ENCODE measurements around the gene TPO.
"Not testable (repeated sequence)": the region's sequence is repeated elsewhere in the genome, so short reads cannot be mapped to it uniquely, and the experiment has no call there.

Gene TPO

GRCh38 chr2:1413156-1413710 lies at the start of gene TPO:
Gene TPO, plus strand, starts transcription at chr2:1413463. Its CDS starts 946 bp downstream, at chr2:1414409.
- no peaks in the 10 kb centered on the region for H3K36me3 Mint-ChIP-seq (ENCODE audit: insufficient read depth)
- no peak within 1 kb of the TSS for H3K4me3 Mint-ChIP-seq
- H3K27ac Mint-ChIP-seq (ENCODE audit: low read depth): no peak within 1 kb of the TSS
- ATAC-seq (replicated peaks; ENCODE audit: extremely low read depth, poor library complexity, severe bottlenecking) (no peak), DNase-seq (ENCODE audit: low spot score in 2 of 2) (no peak)
- no peaks in the 10 kb centered on the region for H3K27me3 Mint-ChIP-seq
- H3K4me1 Mint-ChIP-seq: no peaks in the 10 kb centered on the region
- H3K9me3 Mint-ChIP-seq: no peaks in the 10 kb centered on the region

- Mint-ChIP-seq H3K4me1 (no peaks in the 10 kb centered on the region), H3K27me3 (no peaks in the 10 kb centered on the region), H3K27ac (ENCODE audit: low read depth) (no peak overlapping the region), H3K36me3 (ENCODE audit: insufficient read depth) (no peaks in the 10 kb centered on the region), H3K4me3 (no peak overlapping the region), H3K9me3 (peaks cover 6% of the 10 kb centered on the region)
- ATAC-seq (replicated peaks; ENCODE audit: extremely low read depth, poor library complexity, severe bottlenecking): no peak
- DNase-seq (ENCODE audit: low spot score in 2 of 2): no peak
Measured at GRCh38 chr2:1366546-1367134, 46.6 kb upstream of the TPO start.

- no peak for ATAC-seq (replicated peaks; ENCODE audit: extremely low read depth, poor library complexity, severe bottlenecking)
- Mint-ChIP-seq H3K4me1 (no peaks in the 10 kb centered on the region), H3K27ac (ENCODE audit: low read depth) (no peak overlapping the region), H3K4me3 (no peak overlapping the region), H3K9me3 (peaks cover 6% of the 10 kb centered on the region), H3K36me3 (ENCODE audit: insufficient read depth) (no peaks in the 10 kb centered on the region), H3K27me3 (no peaks in the 10 kb centered on the region)
- no peak for DNase-seq (ENCODE audit: low spot score in 2 of 2)
Measured at GRCh38 chr2:1367601-1368000, 45.7 kb upstream of the TPO start.

GRCh38 chr2:1369905-1370304 lies 43.4 kb upstream of the TPO start:
- no peak overlapping the region for H3K27ac Mint-ChIP-seq (ENCODE audit: low read depth)
- H3K9me3 Mint-ChIP-seq: no peaks in the 10 kb centered on the region
- DNase-seq (ENCODE audit: low spot score in 2 of 2) (no peak), ATAC-seq (replicated peaks; ENCODE audit: extremely low read depth, poor library complexity, severe bottlenecking) (no peak)
- H3K36me3 Mint-ChIP-seq (ENCODE audit: insufficient read depth): no peaks in the 10 kb centered on the region
- no peaks in the 10 kb centered on the region for H3K4me1 Mint-ChIP-seq
- H3K4me3 Mint-ChIP-seq: no peak overlapping the region
- no peaks in the 10 kb centered on the region for H3K27me3 Mint-ChIP-seq

- Mint-ChIP-seq H3K27me3 (no peaks in the 10 kb centered on the region), H3K4me1 (no peaks in the 10 kb centered on the region), H3K36me3 (ENCODE audit: insufficient read depth) (no peaks in the 10 kb centered on the region), H3K4me3 (no peak overlapping the region), H3K27ac (ENCODE audit: low read depth) (no peak overlapping the region), H3K9me3 (no peaks in the 10 kb centered on the region)
- no peak for DNase-seq (ENCODE audit: low spot score in 2 of 2)
- no peak for ATAC-seq (replicated peaks; ENCODE audit: extremely low read depth, poor library complexity, severe bottlenecking)
Measured at GRCh38 chr2:1370461-1370860, 42.8 kb upstream of the TPO start.

- Mint-ChIP-seq H3K4me3 (no peak overlapping the region), H3K9me3 (no peaks in the 10 kb centered on the region), H3K36me3 (ENCODE audit: insufficient read depth) (no peaks in the 10 kb centered on the region), H3K27me3 (no peaks in the 10 kb centered on the region), H3K4me1 (no peaks in the 10 kb centered on the region), H3K27ac (ENCODE audit: low read depth) (no peak overlapping the region)
- no peak for ATAC-seq (replicated peaks; ENCODE audit: extremely low read depth, poor library complexity, severe bottlenecking)
- DNase-seq (ENCODE audit: low spot score in 2 of 2): no peak
Measured at GRCh38 chr2:1371082-1371481, 42.2 kb upstream of the TPO start.

GRCh38 chr2:1373830-1374229 lies 39.4 kb upstream of the TPO start:
- Mint-ChIP-seq H3K4me3 (no peak overlapping the region), H3K4me1 (no peaks in the 10 kb centered on the region), H3K36me3 (ENCODE audit: insufficient read depth) (no peaks in the 10 kb centered on the region), H3K27me3 (no peaks in the 10 kb centered on the region), H3K9me3 (no peaks in the 10 kb centered on the region), H3K27ac (ENCODE audit: low read depth) (no peak overlapping the region)
- DNase-seq (ENCODE audit: low spot score in 2 of 2) (no peak), ATAC-seq (replicated peaks; ENCODE audit: extremely low read depth, poor library complexity, severe bottlenecking) (no peak)

GRCh38 chr2:1374287-1374686 lies 39.0 kb upstream of the TPO start:
- ATAC-seq (replicated peaks; ENCODE audit: extremely low read depth, poor library complexity, severe bottlenecking): no peak
- Mint-ChIP-seq H3K27ac (ENCODE audit: low read depth) (no peak overlapping the region), H3K36me3 (ENCODE audit: insufficient read depth) (no peaks in the 10 kb centered on the region), H3K4me3 (no peak overlapping the region), H3K4me1 (no peaks in the 10 kb centered on the region), H3K9me3 (no peaks in the 10 kb centered on the region), H3K27me3 (no peaks in the 10 kb centered on the region)
- no peak for DNase-seq (ENCODE audit: low spot score in 2 of 2)

- ATAC-seq (replicated peaks; ENCODE audit: extremely low read depth, poor library complexity, severe bottlenecking): no peak
- no peak for DNase-seq (ENCODE audit: low spot score in 2 of 2)
- Mint-ChIP-seq H3K9me3 (no peaks in the 10 kb centered on the region), H3K36me3 (ENCODE audit: insufficient read depth) (no peaks in the 10 kb centered on the region), H3K4me3 (no peak overlapping the region), H3K27ac (ENCODE audit: low read depth) (no peak overlapping the region), H3K27me3 (no peaks in the 10 kb centered on the region), H3K4me1 (no peaks in the 10 kb centered on the region)
Measured at GRCh38 chr2:1375794-1376193, 37.5 kb upstream of the TPO start.

- Mint-ChIP-seq H3K27me3 (no peaks in the 10 kb centered on the region), H3K36me3 (ENCODE audit: insufficient read depth) (no peaks in the 10 kb centered on the region), H3K4me3 (no peak overlapping the region), H3K27ac (ENCODE audit: low read depth) (no peak overlapping the region), H3K4me1 (no peaks in the 10 kb centered on the region), H3K9me3 (no peaks in the 10 kb centered on the region)
- DNase-seq (ENCODE audit: low spot score in 2 of 2): no peak
- ATAC-seq (replicated peaks; ENCODE audit: extremely low read depth, poor library complexity, severe bottlenecking): no peak
Measured at GRCh38 chr2:1377473-1377872, 35.8 kb upstream of the TPO start.

GRCh38 chr2:1378456-1379150 lies 34.7 kb upstream of the TPO start:
- Mint-ChIP-seq H3K27me3 (no peaks in the 10 kb centered on the region), H3K4me1 (no peaks in the 10 kb centered on the region), H3K36me3 (ENCODE audit: insufficient read depth) (no peaks in the 10 kb centered on the region), H3K4me3 (no peak overlapping the region), H3K9me3 (no peaks in the 10 kb centered on the region), H3K27ac (ENCODE audit: low read depth) (no peak overlapping the region)
- DNase-seq (ENCODE audit: low spot score in 2 of 2): no peak
- no peak for ATAC-seq (replicated peaks; ENCODE audit: extremely low read depth, poor library complexity, severe bottlenecking)

- DNase-seq (ENCODE audit: low spot score in 2 of 2) (no peak), ATAC-seq (replicated peaks; ENCODE audit: extremely low read depth, poor library complexity, severe bottlenecking) (no peak)
- H3K4me1 Mint-ChIP-seq: no peaks in the 10 kb centered on the region
- H3K9me3 Mint-ChIP-seq: no peaks in the 10 kb centered on the region
- H3K27me3 Mint-ChIP-seq: no peaks in the 10 kb centered on the region
- H3K27ac Mint-ChIP-seq (ENCODE audit: low read depth): no peak overlapping the region
- no peaks in the 10 kb centered on the region for H3K36me3 Mint-ChIP-seq (ENCODE audit: insufficient read depth)
- no peak overlapping the region for H3K4me3 Mint-ChIP-seq
Measured at GRCh38 chr2:1381644-1382043, 31.6 kb upstream of the TPO start.

GRCh38 chr2:1387954-1388725 lies 25.1 kb upstream of the TPO start:
- H3K9me3 Mint-ChIP-seq; DNase-seq (ENCODE audit: low spot score in 2 of 2); H3K36me3 Mint-ChIP-seq (ENCODE audit: insufficient read depth); ATAC-seq (replicated peaks; ENCODE audit: extremely low read depth, poor library complexity, severe bottlenecking); H3K27ac Mint-ChIP-seq (ENCODE audit: low read depth); H3K4me3 Mint-ChIP-seq; H3K4me1 Mint-ChIP-seq: not testable (repeated sequence)
- peaks cover 10% of the 10 kb centered on the region for H3K27me3 Mint-ChIP-seq

Measured in central memory CD8-positive, alpha-beta T cell (primary cell).